Endodermal cell (in vitro differentiated cells): ENCODE results near the gene COG5. TPM values are rescaled to one million over a fixed set of nuclear protein-coding genes. Genes with fewer than 3 reads are reported as not detected.
A peak's percentile ranks its signal among the peaks of the same experiment; 100 is the strongest.

Source experiments
- DNase-seq: peaks from one replicate; pipeline ENCODE4 v3.0.0-alpha.2; 2017
- H3K27ac ChIP-seq: 2 replicates; pipeline ENCODE4 v1.5.1; 2013; ENCODE audit warnings: mild to moderate bottlenecking, low read depth, low read length, moderate library complexity
- H3K27me3 ChIP-seq: 2 replicates; pipeline ENCODE4 v1.6.1; 2013; ENCODE audit warnings: mild to moderate bottlenecking, low read length, moderate library complexity; ENCODE audit not compliant: insufficient read depth, control insufficient read depth, poor library complexity, severe bottlenecking
- H3K36me3 ChIP-seq: 2 replicates; pipeline ENCODE4 v1.7.0; 2013; ENCODE audit warnings: mild to moderate bottlenecking, low read length, moderate library complexity; ENCODE audit not compliant: control insufficient read depth, insufficient read depth
- H3K4me1 ChIP-seq: one replicate; pipeline ENCODE4 v1.7.0; 2013; ENCODE audit warnings: low read length; ENCODE audit not compliant: control insufficient read depth, insufficient read depth
- H3K4me3 ChIP-seq: 2 replicates; pipeline ENCODE4 v1.5.1; 2013; ENCODE audit warnings: mild to moderate bottlenecking, low read length, moderate library complexity
- H3K9ac ChIP-seq: 2 replicates; pipeline ENCODE4 v1.6.1; 2013; ENCODE audit warnings: mild to moderate bottlenecking, low read length, moderate library complexity; ENCODE audit not compliant: poor library complexity, severe bottlenecking; ENCODE audit errors: extremely low read depth
- H3K9me3 ChIP-seq: 2 replicates; pipeline ENCODE4 v1.6.1; 2013; ENCODE audit warnings: mild to moderate bottlenecking, low read length, moderate library complexity; ENCODE audit not compliant: control insufficient read depth
- H3K27ac Mint-ChIP-seq: 2 replicates; pipeline ENCODE4 v1.8.0; 2020; ENCODE audit warnings: mixed read lengths
- H3K27me3 Mint-ChIP-seq: 2 replicates; pipeline ENCODE4 v1.8.0; 2021; ENCODE audit warnings: mild to moderate bottlenecking, mixed read lengths; ENCODE audit not compliant: insufficient read depth
- H3K36me3 Mint-ChIP-seq: 2 replicates; pipeline ENCODE4 v1.8.0; 2020; ENCODE audit warnings: low read depth, mixed read lengths
- H3K4me1 Mint-ChIP-seq: 2 replicates; pipeline ENCODE4 v1.8.0; 2020; ENCODE audit warnings: mixed read lengths
- H3K4me3 Mint-ChIP-seq: 2 replicates; pipeline ENCODE4 v1.8.0; 2020; ENCODE audit warnings: mild to moderate bottlenecking, moderate library complexity, mixed read lengths
- H3K9me3 Mint-ChIP-seq: 2 replicates; pipeline ENCODE4 v1.8.0; 2020; ENCODE audit warnings: mild to moderate bottlenecking, mixed read lengths
- WGBS, 2 experiments: methylation state at CpG; one replicate each; pipeline versions ENCODE4 v1.1.5 to v1.1.7; 2013; ENCODE audit warnings: missing lambda C conversion rate in 2 of 2, mixed read lengths in 1 of 2; ENCODE audit not compliant: insufficient coverage in 1 of 2, insufficient read length in 1 of 2; 5-methylcytosine and 5-hydroxymethylcytosine counted together
- total RNA-seq, 2 donors: library from RNA; stranded (reverse); fragmentation: NEBNext Ultra II Directional in 1 of 2; extraction: Animal tissue kit (Norgen Biotek cat#: 25700) in 1 of 2; gene quantifications; 2 replicates in 1 of 2; 3 replicates in 1 of 2; pipeline ENCODE4 v1.2.1, GENCODE V29; 2021
- TF ChIP-seq, protein P1 (sequence below): fragments of 200-600 bp; sonication (generic); conservative IDR thresholded peaks from 2 replicates; pipeline ENCODE4 v1.5.0; 2021; ENCODE audit warnings: antibody characterized with exemption, mild to moderate bottlenecking

Gene COG5
- total RNA-seq, 2 donors from 2014 or later: 25.5 to 34.7 TPM

DNA sequence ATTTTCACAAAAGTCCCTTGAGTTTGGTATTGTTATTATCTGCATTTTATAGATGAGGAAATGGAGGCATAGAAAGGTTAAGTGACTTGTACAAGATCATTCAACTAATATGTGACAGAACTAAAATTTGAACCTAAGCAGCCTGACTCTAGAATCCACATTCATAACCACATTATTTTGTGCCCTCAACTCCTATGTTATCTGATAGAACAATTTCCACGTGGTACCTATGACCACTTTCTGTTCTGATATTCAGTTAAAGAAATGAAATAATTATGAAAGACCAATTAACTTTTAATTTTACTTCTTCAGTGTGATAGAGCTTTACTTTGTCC is 33.8 kb upstream of the COG5 start:
- WGBS, 2 experiments: 100% methylated on average over 1 of the region's 1 CpG; no CpG with 5 or more reads in 1 of the 2 experiments

DNA sequence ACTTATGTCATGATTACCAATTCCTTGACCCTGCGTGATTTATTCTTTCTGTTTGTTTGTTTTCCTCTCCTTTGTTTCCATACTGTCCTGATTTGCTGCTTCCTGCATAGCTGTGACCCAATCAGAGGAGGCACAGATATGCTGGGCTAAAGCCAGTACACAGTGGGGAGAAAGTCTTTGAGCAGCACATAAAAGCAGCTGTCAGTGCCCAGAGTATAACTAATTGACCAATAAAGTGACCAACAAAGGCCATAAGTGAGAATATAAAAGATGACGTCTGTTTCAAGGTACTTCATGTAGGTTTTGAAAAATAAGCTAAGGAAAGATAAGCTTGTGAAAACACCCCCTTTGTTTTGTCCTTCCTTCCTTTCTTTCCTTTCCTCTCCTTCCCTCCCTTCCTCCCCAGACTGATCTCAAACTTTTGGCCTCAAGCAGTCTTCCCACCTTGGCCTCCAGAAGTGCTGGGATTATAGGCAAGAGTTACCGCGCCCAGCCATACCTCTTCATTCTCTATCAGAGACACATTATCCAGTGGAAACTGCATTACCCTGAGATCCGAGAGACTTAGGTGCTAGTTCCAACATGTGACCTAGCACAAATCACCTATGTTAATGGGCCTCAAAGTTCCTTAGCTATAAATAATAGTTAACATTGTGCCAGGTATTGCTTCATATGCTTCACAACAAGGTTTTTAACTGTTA is 33.3 kb upstream of the COG5 start:
- TF ChIP-seq, protein P1, sequence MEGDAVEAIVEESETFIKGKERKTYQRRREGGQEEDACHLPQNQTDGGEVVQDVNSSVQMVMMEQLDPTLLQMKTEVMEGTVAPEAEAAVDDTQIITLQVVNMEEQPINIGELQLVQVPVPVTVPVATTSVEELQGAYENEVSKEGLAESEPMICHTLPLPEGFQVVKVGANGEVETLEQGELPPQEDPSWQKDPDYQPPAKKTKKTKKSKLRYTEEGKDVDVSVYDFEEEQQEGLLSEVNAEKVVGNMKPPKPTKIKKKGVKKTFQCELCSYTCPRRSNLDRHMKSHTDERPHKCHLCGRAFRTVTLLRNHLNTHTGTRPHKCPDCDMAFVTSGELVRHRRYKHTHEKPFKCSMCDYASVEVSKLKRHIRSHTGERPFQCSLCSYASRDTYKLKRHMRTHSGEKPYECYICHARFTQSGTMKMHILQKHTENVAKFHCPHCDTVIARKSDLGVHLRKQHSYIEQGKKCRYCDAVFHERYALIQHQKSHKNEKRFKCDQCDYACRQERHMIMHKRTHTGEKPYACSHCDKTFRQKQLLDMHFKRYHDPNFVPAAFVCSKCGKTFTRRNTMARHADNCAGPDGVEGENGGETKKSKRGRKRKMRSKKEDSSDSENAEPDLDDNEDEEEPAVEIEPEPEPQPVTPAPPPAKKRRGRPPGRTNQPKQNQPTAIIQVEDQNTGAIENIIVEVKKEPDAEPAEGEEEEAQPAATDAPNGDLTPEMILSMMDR: no peak
- DNase-seq: no peak
- H3K36me3 ChIP-seq: peaks cover 32% of the 10 kb centered on the region

More for the DNA sequence above, 33.8 kb upstream of the COG5 start:
- Mint-ChIP-seq H3K27ac (no peak overlapping the region), H3K9me3 (no peaks in the 10 kb centered on the region), H3K36me3 (peaks cover 21% of the 10 kb centered on the region), H3K4me1 (peaks cover 10% of the 10 kb centered on the region), H3K27me3 (no peaks in the 10 kb centered on the region), H3K4me3 (no peak overlapping the region)
- TF ChIP-seq, protein P1: no peak
- no peaks in the 10 kb centered on the region for H3K4me1 ChIP-seq
- no peak overlapping the region for H3K4me3 ChIP-seq
- no peak for DNase-seq
- H3K9ac ChIP-seq: no peak overlapping the region
- no peak overlapping the region for H3K27ac ChIP-seq
- H3K27me3 ChIP-seq: no peaks in the 10 kb centered on the region
- H3K9me3 ChIP-seq: no peaks in the 10 kb centered on the region
- peaks cover 33% of the 10 kb centered on the region for H3K36me3 ChIP-seq

DNA sequence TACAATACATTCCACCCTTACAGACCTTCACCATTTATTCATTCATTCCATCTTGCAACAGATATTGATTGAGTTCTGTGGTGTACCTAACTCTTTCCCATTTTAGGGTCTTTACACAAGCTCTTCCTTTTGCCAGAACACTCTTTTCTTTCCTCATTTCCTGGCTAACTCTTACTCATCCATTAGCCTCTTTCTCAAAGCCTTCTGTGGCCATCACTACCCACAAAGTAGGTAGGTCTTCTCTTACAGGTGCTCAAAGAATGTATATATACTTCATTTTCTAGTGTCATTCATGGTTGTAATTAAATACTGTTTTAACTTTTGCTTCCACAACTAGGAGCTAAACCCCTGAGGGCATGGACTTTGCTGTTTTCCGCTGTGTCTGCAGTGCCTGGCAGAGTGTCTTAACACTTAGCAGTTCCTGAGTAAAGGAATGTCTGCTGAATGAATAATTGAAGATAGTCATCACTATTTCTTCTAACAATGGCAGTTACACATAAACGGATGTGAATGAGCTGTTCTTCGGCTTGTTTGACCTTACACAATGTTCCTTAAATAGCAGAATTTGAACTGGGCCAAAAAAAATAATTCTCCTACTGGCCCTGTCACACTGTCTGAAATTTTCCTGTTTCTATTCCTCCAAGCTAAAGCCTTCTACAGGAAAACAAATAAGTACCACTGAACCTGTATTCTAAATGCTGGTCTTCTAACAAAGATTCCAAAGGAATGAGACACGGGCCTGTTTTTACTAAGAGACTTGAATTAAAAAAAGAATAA is 31.4 kb upstream of the COG5 start:
- H3K9me3 Mint-ChIP-seq: no peaks in the 10 kb centered on the region
- H3K36me3 ChIP-seq: peaks cover 25% of the 10 kb centered on the region
- no peak overlapping the region for H3K27ac Mint-ChIP-seq
- no peak overlapping the region for H3K9ac ChIP-seq
- H3K36me3 Mint-ChIP-seq: peaks cover 22% of the 10 kb centered on the region
- H3K27me3 ChIP-seq: no peaks in the 10 kb centered on the region
- WGBS, 2 experiments: 91 to 92% methylated on average over 2 to 4 of the region's 4 CpGs
- DNase-seq: no peak
- H3K4me3 Mint-ChIP-seq: no peak overlapping the region
- no peak overlapping the region for H3K4me3 ChIP-seq
- H3K4me1 Mint-ChIP-seq: peaks cover 2% of the 10 kb centered on the region
- no peak overlapping the region for H3K27ac ChIP-seq
- no peaks in the 10 kb centered on the region for H3K9me3 ChIP-seq
- TF ChIP-seq, protein P1: no peak
- H3K27me3 Mint-ChIP-seq: no peaks in the 10 kb centered on the region
- H3K4me1 ChIP-seq: no peaks in the 10 kb centered on the region

More for the DNA sequence above, 33.3 kb upstream of the COG5 start:
- no peak overlapping the region for H3K4me3 ChIP-seq
- no peak overlapping the region for H3K4me3 Mint-ChIP-seq
- H3K36me3 Mint-ChIP-seq: peaks cover 21% of the 10 kb centered on the region
- H3K4me1 Mint-ChIP-seq: peaks cover 8% of the 10 kb centered on the region
- H3K27ac ChIP-seq: no peak overlapping the region
- H3K4me1 ChIP-seq: no peaks in the 10 kb centered on the region
- H3K9me3 Mint-ChIP-seq: no peaks in the 10 kb centered on the region
- no peaks in the 10 kb centered on the region for H3K27me3 ChIP-seq
- peak overlapping the region; percentile 7 for H3K27ac Mint-ChIP-seq
- 88 to 93% methylated on average over 2 to 5 of the region's 5 CpGs for WGBS, 2 experiments
- no peaks in the 10 kb centered on the region for H3K9me3 ChIP-seq
- H3K27me3 Mint-ChIP-seq: no peaks in the 10 kb centered on the region
- no peak overlapping the region for H3K9ac ChIP-seq
